Osteoblast (primary cell): Measurements from ENCODE around the gene PNPLA5. TPM values are rescaled to one million over a fixed set of nuclear protein-coding genes. Genes with fewer than 3 reads are reported as not detected.

Experiments
- DNase-seq: peaks from one replicate; pipeline ENCODE4 v3.0.0; 2011; ENCODE audit warnings: low spot score, mixed read lengths; ENCODE audit not compliant: insufficient read length; ENCODE audit errors: missing footprints
- H2AFZ ChIP-seq: 2 replicates; pipeline ENCODE4 v1.6.0; 2011; ENCODE audit warnings: mild to moderate bottlenecking, low read length
- H3K27ac ChIP-seq: 2 replicates; pipeline ENCODE4 v1.5.1; 2011; ENCODE audit warnings: mild to moderate bottlenecking, low read depth, low read length, moderate library complexity
- H3K27me3 ChIP-seq: 2 replicates; pipeline ENCODE4 v1.6.0; 2012; ENCODE audit warnings: mild to moderate bottlenecking, control low read depth, inconsistent platforms, low read length, moderate library complexity; ENCODE audit not compliant: insufficient read depth
- H3K36me3 ChIP-seq: 2 replicates; pipeline ENCODE4 v1.5.1; 2011; ENCODE audit warnings: mild to moderate bottlenecking, low read length, control low read depth, moderate library complexity; ENCODE audit not compliant: insufficient read depth
- H3K4me1 ChIP-seq: 2 replicates; pipeline ENCODE4 v1.5.1; 2011; ENCODE audit warnings: mild to moderate bottlenecking, low read length, control low read depth, moderate library complexity; ENCODE audit not compliant: insufficient read depth
- H3K4me2 ChIP-seq: 2 replicates; pipeline ENCODE4 v1.6.0; 2011; ENCODE audit warnings: mild to moderate bottlenecking, low read length; ENCODE audit not compliant: insufficient read depth
- H3K4me3 ChIP-seq: fragments of 200-600 bp; sonication (generic); 3 replicates; pipeline ENCODE4 v1.5.1; 2012; ENCODE audit warnings: mild to moderate bottlenecking, low read length, inconsistent platforms; ENCODE audit not compliant: insufficient read depth
- H3K79me2 ChIP-seq: 2 replicates; pipeline ENCODE4 v1.6.0; 2012; ENCODE audit warnings: mild to moderate bottlenecking, low read length, control low read depth, inconsistent platforms; ENCODE audit not compliant: insufficient read depth
- H3K9me3 ChIP-seq: 2 replicates; pipeline ENCODE4 v1.5.1; 2011; ENCODE audit warnings: low read depth, low read length, control low read depth
- H4K20me1 ChIP-seq: 2 replicates; pipeline ENCODE4 v1.6.0; 2012; ENCODE audit warnings: mild to moderate bottlenecking, low read length, control low read depth; ENCODE audit not compliant: insufficient read depth
- CTCF ChIP-seq: IDR thresholded peaks from 2 replicates; pipeline ENCODE4 v1.5.1; 2011; ENCODE audit warnings: mild to moderate bottlenecking, low read depth, low read length, moderate library complexity; ENCODE audit errors: extremely low read depth
- total RNA-seq: library from RNA; depleted of rRNA; stranded (reverse); fragments of >200 nt; gene quantifications from 2 replicates; pipeline ENCODE4 v1.2.3, GENCODE V29; 2012

The PNPLA5 gene
- total RNA-seq, 1 donor, result not detected

GRCh38 chr22:43853328-43853931 lies 38.4 kb downstream of the PNPLA5 start:
- Histone ChIP-seq H3K79me2 (no peaks in the 10 kb centered on the region), H3K27ac (no peak overlapping the region), H3K4me3 (no peak overlapping the region), H3K27me3 (peaks cover 36% of the 10 kb centered on the region), H2AFZ (no peak overlapping the region), H3K4me1 (no peaks in the 10 kb centered on the region), H4K20me1 (no peaks in the 10 kb centered on the region), H3K4me2 (no peak overlapping the region), H3K9me3 (no peaks in the 10 kb centered on the region), H3K36me3 (no peaks in the 10 kb centered on the region)
- DNase-seq, result peak; percentile 65
- no peak for TF ChIP-seq CTCF

DNA sequence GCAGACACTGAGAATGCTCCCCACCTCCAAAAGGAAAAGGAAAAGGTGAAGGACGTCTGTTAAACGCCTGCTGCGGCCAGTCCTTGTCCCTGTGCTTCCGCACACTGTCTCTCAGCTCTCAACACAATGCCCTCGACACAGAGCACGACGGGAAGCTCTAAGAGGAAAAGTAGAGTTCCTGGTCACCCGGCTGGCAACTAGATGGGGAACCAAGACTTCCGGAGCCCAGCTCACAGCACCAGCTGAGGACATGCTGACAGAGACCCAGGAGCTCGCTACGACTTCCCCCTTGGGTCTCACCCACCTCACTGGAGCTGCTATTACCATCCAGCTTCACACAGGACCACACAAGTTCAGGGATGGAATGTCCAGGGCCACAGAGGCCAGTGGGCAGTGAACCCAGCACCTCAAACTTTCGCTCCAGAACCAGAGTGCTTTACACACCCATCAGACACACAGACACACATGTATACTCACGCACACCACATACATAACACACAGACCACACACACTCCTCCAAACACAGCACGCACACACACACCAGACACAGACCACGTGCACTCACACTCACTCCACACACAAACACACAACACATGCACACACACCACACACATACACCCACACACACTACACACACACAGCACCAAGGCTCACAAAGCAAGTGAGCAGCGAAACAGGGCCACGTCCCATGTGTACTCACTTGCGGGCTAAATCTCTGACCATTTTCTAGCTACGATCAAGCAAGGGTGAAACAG lies 39.1 kb downstream of the PNPLA5 start:
- H3K4me2 ChIP-seq, result no peak overlapping the region
- no peaks in the 10 kb centered on the region for H4K20me1 ChIP-seq
- no peaks in the 10 kb centered on the region for H3K9me3 ChIP-seq
- TF ChIP-seq CTCF, result no peak
- no peak overlapping the region for H2AFZ ChIP-seq
- no peaks in the 10 kb centered on the region for H3K36me3 ChIP-seq
- peaks cover 36% of the 10 kb centered on the region for H3K27me3 ChIP-seq
- no peak overlapping the region for H3K4me3 ChIP-seq
- DNase-seq, result no peak
- H3K79me2 ChIP-seq, result no peaks in the 10 kb centered on the region
- H3K4me1 ChIP-seq, result no peaks in the 10 kb centered on the region
- H3K27ac ChIP-seq, result no peak overlapping the region

- DNase-seq, result no peak
- H3K36me3 ChIP-seq, result no peaks in the 10 kb centered on the region
Observed at GRCh38 chr22:43851979-43852307, 39.9 kb downstream of the PNPLA5 start.

More at GRCh38 chr22:43851979-43852307, 39.9 kb downstream of the PNPLA5 start:
- Histone ChIP-seq H3K27ac (no peak overlapping the region), H3K4me2 (no peak overlapping the region), H2AFZ (no peak overlapping the region), H3K4me3 (no peak overlapping the region), H3K4me1 (no peaks in the 10 kb centered on the region), H3K9me3 (no peaks in the 10 kb centered on the region), H3K27me3 (peaks cover 34% of the 10 kb centered on the region), H4K20me1 (no peaks in the 10 kb centered on the region), H3K79me2 (no peaks in the 10 kb centered on the region)
- TF ChIP-seq CTCF, result no peak
